Kidney (tissue), 14 donors: ENCODE results near the gene ACP6. TPM values are rescaled to one million over a fixed set of nuclear protein-coding genes. Genes with fewer than 3 reads are reported as not detected.

Source experiments
- DNase-seq, 5 donors: peaks; one replicate each; pipeline ENCODE4 v3.0.0-alpha.2; 2013 to 2020
- FAIRE-seq: peaks from 2 replicates; lab custom pipeline; 2012; peaks lifted over from hg19 to GRCh38; lab: Jason Lieb, UNC
- H3K27ac ChIP-seq, 2 donors: one replicate each; pipeline ENCODE4 v1.7.0; 2013; ENCODE audit warnings: low read depth in 2 of 2, low read length in 2 of 2, inconsistent platforms in 1 of 2
- H3K27me3 ChIP-seq: one replicate; pipeline ENCODE4 v1.7.1; 2013; ENCODE audit warnings: low read length, inconsistent platforms; ENCODE audit not compliant: control insufficient read depth, insufficient read depth
- H3K36me3 ChIP-seq, 3 donors: one replicate each; pipeline versions ENCODE4 v1.7.0 to v1.7.1; 2013; ENCODE audit warnings: low read length in 3 of 3, control low read depth in 1 of 3, inconsistent platforms in 1 of 3; ENCODE audit not compliant: insufficient read depth in 3 of 3, control insufficient read depth in 2 of 3
- H3K4me1 ChIP-seq, 3 donors: one replicate each; pipeline versions ENCODE4 v1.7.0 to v1.7.1; 2013; ENCODE audit warnings: low read length in 3 of 3, inconsistent platforms in 1 of 3, low read depth in 1 of 3; ENCODE audit not compliant: control insufficient read depth in 2 of 3, insufficient read depth in 2 of 3
- H3K4me3 ChIP-seq, 3 donors: one replicate each; pipeline versions ENCODE4 v1.7.0 to v1.8.1; 2013; ENCODE audit warnings: low read length in 3 of 3, control low read depth in 1 of 3, inconsistent platforms in 1 of 3
- H3K9ac ChIP-seq, 3 donors: one replicate each; pipeline versions ENCODE4 v1.7.0 to v1.7.1; 2013; ENCODE audit warnings: low read length in 3 of 3, control low read depth in 1 of 3, inconsistent platforms in 1 of 3
- H3K9me3 ChIP-seq, 3 donors: one replicate each; pipeline versions ENCODE4 v1.7.0 to v1.7.1; 2013; ENCODE audit warnings: low read length in 3 of 3, control low read depth in 1 of 3, inconsistent platforms in 1 of 3; ENCODE audit not compliant: control insufficient read depth in 2 of 3, insufficient read depth in 1 of 3
- intact Hi-C: fragments of 100-400 bp; cut with DNase I; formaldehyde crosslinking; loops from one replicate; pipeline ENCODE4 v1.11.1; 2022
- polyA plus RNA-seq: library from polyadenylated mRNA; stranded (reverse); fragments of 350-450 nt; fragmentation: Illumina TruSeq; extraction: RNeasy Lipid Tissue Mini Kit (QIAGEN cat#74804); gene quantifications from one replicate; pipeline ENCODE4 v1.2.3, GENCODE V29; 2014; ENCODE audit warnings: low read depth, low replicate concordance; ENCODE audit not compliant: insufficient read depth
- total RNA-seq: library from RNA; stranded (reverse); fragmentation: NEBNext Ultra II Directional; extraction: Animal tissue kit (Norgen Biotek cat#: 25700); gene quantifications from one replicate; pipeline ENCODE4 v1.2.1, GENCODE V29; 2021
- TF ChIP-seq, protein P1 (sequence below): IDR thresholded peaks from 3 replicates; pipeline ENCODE4 v1.5.1; 2012; ENCODE audit warnings: mild to moderate bottlenecking, moderate library complexity, borderline replicate concordance; ENCODE audit not compliant: insufficient read depth; ENCODE audit errors: extremely low read depth
- donor health status: control.
- donor health status: control.
- donor health status: control.
- donor health status: control.
- donor health status: control.
- donor health status: DM: yes; HTN: yes; CAD: no.
- donor health status: Normal renal cell carcinoma (clear cell type).

ACP6 gene
- total and polyA plus RNA-seq, 2 donors from 2014 or later: 37.7 to 43.6 TPM

DNA sequence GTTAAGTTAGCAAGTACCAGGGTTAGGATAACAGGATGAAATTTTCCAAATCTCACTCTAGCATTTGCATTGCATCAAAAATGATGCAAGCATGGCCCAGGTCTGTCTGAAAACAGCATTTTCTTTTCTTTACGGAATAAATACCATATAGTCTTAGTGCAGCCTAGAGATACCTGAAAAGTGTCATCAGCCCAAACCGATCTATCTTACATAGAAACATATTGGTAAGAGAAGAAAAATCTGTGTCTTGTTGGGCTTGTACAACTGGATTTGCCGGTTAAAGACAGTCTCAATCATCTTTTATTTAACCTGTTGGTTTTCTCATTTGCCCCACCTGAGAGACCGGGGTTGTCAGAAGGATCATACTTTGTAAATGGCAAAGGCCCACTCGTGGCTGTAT is 15.8 kb downstream of the ACP6 start:
- Histone ChIP-seq H3K36me3 (peaks cover 2 to 66% (median 30%) of the 10 kb centered on the region in 3 donors), H3K4me1 (peaks cover 0 to 7% (median 7%) of the 10 kb centered on the region in 3 donors), H3K27ac (no peak overlapping the region), H3K9me3 (no peaks in the 10 kb centered on the region), H3K4me3 (no peak overlapping the region), H3K27me3 (no peaks in the 10 kb centered on the region), H3K9ac (no peak overlapping the region)
- intact Hi-C loops: no loop called here
- DNase-seq (no peak), FAIRE-seq (no peak)
- TF ChIP-seq, protein P1, sequence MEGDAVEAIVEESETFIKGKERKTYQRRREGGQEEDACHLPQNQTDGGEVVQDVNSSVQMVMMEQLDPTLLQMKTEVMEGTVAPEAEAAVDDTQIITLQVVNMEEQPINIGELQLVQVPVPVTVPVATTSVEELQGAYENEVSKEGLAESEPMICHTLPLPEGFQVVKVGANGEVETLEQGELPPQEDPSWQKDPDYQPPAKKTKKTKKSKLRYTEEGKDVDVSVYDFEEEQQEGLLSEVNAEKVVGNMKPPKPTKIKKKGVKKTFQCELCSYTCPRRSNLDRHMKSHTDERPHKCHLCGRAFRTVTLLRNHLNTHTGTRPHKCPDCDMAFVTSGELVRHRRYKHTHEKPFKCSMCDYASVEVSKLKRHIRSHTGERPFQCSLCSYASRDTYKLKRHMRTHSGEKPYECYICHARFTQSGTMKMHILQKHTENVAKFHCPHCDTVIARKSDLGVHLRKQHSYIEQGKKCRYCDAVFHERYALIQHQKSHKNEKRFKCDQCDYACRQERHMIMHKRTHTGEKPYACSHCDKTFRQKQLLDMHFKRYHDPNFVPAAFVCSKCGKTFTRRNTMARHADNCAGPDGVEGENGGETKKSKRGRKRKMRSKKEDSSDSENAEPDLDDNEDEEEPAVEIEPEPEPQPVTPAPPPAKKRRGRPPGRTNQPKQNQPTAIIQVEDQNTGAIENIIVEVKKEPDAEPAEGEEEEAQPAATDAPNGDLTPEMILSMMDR: no peak

DNA sequence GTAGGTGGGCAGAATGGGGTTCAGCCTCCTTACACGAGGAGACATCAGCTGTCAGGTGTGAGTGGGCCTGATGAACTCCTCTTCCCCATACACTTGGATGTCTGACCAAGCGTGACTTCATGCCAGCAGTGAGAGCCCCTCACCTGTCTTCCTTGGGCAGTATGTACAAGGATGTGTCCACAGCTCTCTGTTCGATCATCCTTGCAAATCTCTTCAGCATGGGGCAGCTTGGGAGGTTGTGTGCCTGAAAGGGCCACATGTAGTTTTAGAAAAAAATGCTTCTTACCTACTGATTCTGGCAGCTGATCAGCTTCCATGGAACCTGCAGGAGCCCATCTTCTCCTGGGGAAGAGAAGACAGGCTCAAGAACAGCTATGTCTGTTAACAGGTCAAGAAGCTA is 18.0 kb downstream of the ACP6 start:
- intact Hi-C loops: no loop called here
- no peaks in the 10 kb centered on the region for H3K27me3 ChIP-seq
- peaks cover 4 to 70% (median 36%) of the 10 kb centered on the region in 3 donors for H3K36me3 ChIP-seq
- FAIRE-seq (no peak), DNase-seq (no peak)
- TF ChIP-seq, protein P1: no peak
- H3K9ac ChIP-seq: no peak overlapping the region
- H3K4me1 ChIP-seq: peaks cover 0 to 7% (median 7%) of the 10 kb centered on the region in 3 donors
- H3K27ac ChIP-seq: no peak overlapping the region
- H3K4me3 ChIP-seq: no peak overlapping the region
- no peaks in the 10 kb centered on the region for H3K9me3 ChIP-seq

DNA sequence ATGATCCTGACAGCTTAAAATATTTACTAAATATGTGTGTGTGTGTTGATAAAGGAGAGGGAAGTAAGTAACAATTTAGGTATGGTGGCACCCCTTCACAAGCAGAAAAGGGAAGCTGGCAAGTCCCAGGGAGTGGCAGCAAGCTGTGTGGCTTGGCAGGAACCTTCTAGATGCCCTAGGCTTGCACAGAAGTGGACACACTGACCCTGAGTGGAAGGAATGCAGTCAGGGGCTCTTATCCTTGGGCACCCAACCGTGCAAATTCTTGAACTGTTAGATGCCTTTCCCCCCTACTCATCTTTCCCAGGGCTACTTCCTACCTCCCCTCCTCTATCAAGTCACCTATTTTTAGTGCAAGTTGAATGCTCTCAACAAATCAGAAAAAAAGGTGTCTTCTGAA is 18.9 kb downstream of the ACP6 start:
- intact Hi-C loops: no loop called here
- peaks cover 0 to 7% (median 7%) of the 10 kb centered on the region in 3 donors for H3K4me1 ChIP-seq
- FAIRE-seq: no peak
- no peak overlapping the region for H3K4me3 ChIP-seq
- H3K27ac ChIP-seq: peak overlapping the region in 1 of 2 donors; percentile 7
- TF ChIP-seq, protein P1: no peak
- no peaks in the 10 kb centered on the region for H3K9me3 ChIP-seq
- H3K36me3 ChIP-seq: peaks cover 4 to 70% (median 37%) of the 10 kb centered on the region in 3 donors
- no peak overlapping the region for H3K9ac ChIP-seq
- H3K27me3 ChIP-seq: no peaks in the 10 kb centered on the region
- DNase-seq: peak in 3 of 5 donors; percentile 62 to 86 (median 71)

DNA sequence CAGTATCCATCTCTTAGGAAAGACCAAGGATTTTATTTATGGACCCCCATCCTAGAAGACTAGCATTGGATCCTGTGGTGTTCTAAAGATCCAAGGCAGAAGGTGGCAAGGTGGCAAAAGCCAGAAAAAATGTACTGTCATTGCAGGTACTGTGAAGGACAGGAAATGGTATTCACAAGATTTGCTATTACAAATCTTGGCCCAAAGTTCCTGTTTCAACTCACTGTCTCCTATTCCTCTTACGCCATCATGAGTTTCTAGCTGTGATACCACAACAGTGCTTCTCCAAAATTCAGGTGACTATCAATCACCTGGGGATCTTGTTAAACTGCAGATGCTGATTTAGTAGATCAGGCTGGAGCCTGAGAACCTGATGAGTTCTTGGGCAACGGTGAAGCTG is 21.4 kb downstream of the ACP6 start:
- H3K27ac ChIP-seq: no peak overlapping the region
- TF ChIP-seq, protein P1: no peak
- FAIRE-seq (no peak), DNase-seq (no peak)
- intact Hi-C loops: no loop called here
- H3K4me3 ChIP-seq: no peak overlapping the region
- no peak overlapping the region for H3K9ac ChIP-seq
- H3K27me3 ChIP-seq: no peaks in the 10 kb centered on the region
- H3K9me3 ChIP-seq: no peaks in the 10 kb centered on the region
- peaks cover 0 to 7% (median 7%) of the 10 kb centered on the region in 3 donors for H3K4me1 ChIP-seq
- peaks cover 4 to 52% (median 33%) of the 10 kb centered on the region in 3 donors for H3K36me3 ChIP-seq
